Measurements from ENCODE around the gene LRTM2. TPM values are rescaled to one million over a fixed set of nuclear protein-coding genes. Genes with fewer than 3 reads are reported as not detected.

LRTM2 gene
- polyA plus RNA-seq, 1 donor (not counting 4 experiments of a cell fraction or from before 2014, with no cell fraction given) = not detected

GRCh38 chr12:1799051-1799881 lies 21.1 kb upstream of the LRTM2 start:
- no peak overlapping the region for H3K27ac ChIP-seq (ENCODE audit: control insufficient read depth, insufficient read depth, low read length)
- no peaks in the 10 kb centered on the region for H3K9me3 ChIP-seq (ENCODE audit: control insufficient read depth, low read depth, low read length)
- no peak for TF ChIP-seq CTCF (optimal IDR thresholded peaks at IDR 0.05 in 1 of 3, IDR thresholded peaks at IDR 0.05 in 1 of 3, conservative IDR thresholded peaks at IDR 0.05 in 1 of 3; ENCODE audit: extremely low read depth in 1 of 3, insufficient read depth in 2 of 3, low read length in 3 of 3)
- no peak for TF ChIP-seq EZH2 (IDR thresholded peaks at IDR 0.05; ENCODE audit: low read length)
- dilution Hi-C loops (cut with MboI; ENCODE audit: extremely low pct_ligation_motif_present, low sequenced_read_pairs) = no loop called here
- H3K36me3 ChIP-seq (ENCODE audit: control insufficient read depth in 2 of 2, extremely low read depth in 1 of 2, insufficient read depth in 2 of 2, low read length in 2 of 2) = no peaks in the 10 kb centered on the region
- no peaks in the 10 kb centered on the region for H3K9me1 ChIP-seq (ENCODE audit: control insufficient read depth, extremely low read depth, insufficient read depth, low read length)
- FAIRE-seq (no peak), DNase-seq (ENCODE audit: low read depth, low spot score) (no peak)
- H3K4me1 ChIP-seq (ENCODE audit: control insufficient read depth, extremely low read depth, insufficient read depth, low read length) = peaks cover 8% of the 10 kb centered on the region
- H3K79me2 ChIP-seq (ENCODE audit: control insufficient read depth, insufficient read depth, low read length) = no peaks in the 10 kb centered on the region
- no peak overlapping the region for H3K9ac ChIP-seq (ENCODE audit: control insufficient read depth, extremely low read depth, insufficient read depth, low read length)
- no peak overlapping the region for H2AFZ ChIP-seq (ENCODE audit: control insufficient read depth, low read length)
- no peaks in the 10 kb centered on the region for H3K27me3 ChIP-seq (ENCODE audit: control insufficient read depth, extremely low read depth, insufficient read depth, low read length)
- H4K20me1 ChIP-seq (ENCODE audit: control insufficient read depth, extremely low read depth, insufficient read depth, low read length) = no peaks in the 10 kb centered on the region
- H3K4me2 ChIP-seq (ENCODE audit: control insufficient read depth, extremely low read depth, insufficient read depth, low read depth, low read length) = no peak overlapping the region
- no peak overlapping the region for H3K4me3 ChIP-seq (ENCODE audit: control insufficient read depth in 2 of 3, extremely low read depth in 1 of 3, insufficient read depth in 2 of 3, low read depth in 1 of 3, low read length in 3 of 3)

- H3K9ac ChIP-seq (ENCODE audit: control insufficient read depth, extremely low read depth, insufficient read depth, low read length) = no peak overlapping the region
- no peaks in the 10 kb centered on the region for H3K9me1 ChIP-seq (ENCODE audit: control insufficient read depth, extremely low read depth, insufficient read depth, low read length)
- no peak overlapping the region for H3K4me2 ChIP-seq (ENCODE audit: control insufficient read depth, extremely low read depth, insufficient read depth, low read depth, low read length)
- dilution Hi-C loops (cut with MboI; ENCODE audit: extremely low pct_ligation_motif_present, low sequenced_read_pairs) = no loop called here
- no peaks in the 10 kb centered on the region for H3K36me3 ChIP-seq (ENCODE audit: control insufficient read depth in 2 of 2, extremely low read depth in 1 of 2, insufficient read depth in 2 of 2, low read length in 2 of 2)
- no peaks in the 10 kb centered on the region for H3K27me3 ChIP-seq (ENCODE audit: control insufficient read depth, extremely low read depth, insufficient read depth, low read length)
- no peaks in the 10 kb centered on the region for H3K9me3 ChIP-seq (ENCODE audit: control insufficient read depth, low read depth, low read length)
- H2AFZ ChIP-seq (ENCODE audit: control insufficient read depth, low read length) = no peak overlapping the region
- no peak overlapping the region for H3K4me3 ChIP-seq (ENCODE audit: control insufficient read depth in 2 of 3, extremely low read depth in 1 of 3, insufficient read depth in 2 of 3, low read depth in 1 of 3, low read length in 3 of 3)
- TF ChIP-seq EZH2 (IDR thresholded peaks at IDR 0.05; ENCODE audit: low read length) = no peak
- H4K20me1 ChIP-seq (ENCODE audit: control insufficient read depth, extremely low read depth, insufficient read depth, low read length) = no peaks in the 10 kb centered on the region
- DNase-seq (ENCODE audit: low read depth, low spot score) (no peak), FAIRE-seq (no peak)
- no peak overlapping the region for H3K27ac ChIP-seq (ENCODE audit: control insufficient read depth, insufficient read depth, low read length)
- peaks cover 8% of the 10 kb centered on the region for H3K4me1 ChIP-seq (ENCODE audit: control insufficient read depth, extremely low read depth, insufficient read depth, low read length)
- no peaks in the 10 kb centered on the region for H3K79me2 ChIP-seq (ENCODE audit: control insufficient read depth, insufficient read depth, low read length)
Measured at GRCh38 chr12:1799882-1800400, 20.4 kb upstream of the LRTM2 start.
